ENCODE measurements around the gene ZNF610.

ZNF610 gene

DNA sequence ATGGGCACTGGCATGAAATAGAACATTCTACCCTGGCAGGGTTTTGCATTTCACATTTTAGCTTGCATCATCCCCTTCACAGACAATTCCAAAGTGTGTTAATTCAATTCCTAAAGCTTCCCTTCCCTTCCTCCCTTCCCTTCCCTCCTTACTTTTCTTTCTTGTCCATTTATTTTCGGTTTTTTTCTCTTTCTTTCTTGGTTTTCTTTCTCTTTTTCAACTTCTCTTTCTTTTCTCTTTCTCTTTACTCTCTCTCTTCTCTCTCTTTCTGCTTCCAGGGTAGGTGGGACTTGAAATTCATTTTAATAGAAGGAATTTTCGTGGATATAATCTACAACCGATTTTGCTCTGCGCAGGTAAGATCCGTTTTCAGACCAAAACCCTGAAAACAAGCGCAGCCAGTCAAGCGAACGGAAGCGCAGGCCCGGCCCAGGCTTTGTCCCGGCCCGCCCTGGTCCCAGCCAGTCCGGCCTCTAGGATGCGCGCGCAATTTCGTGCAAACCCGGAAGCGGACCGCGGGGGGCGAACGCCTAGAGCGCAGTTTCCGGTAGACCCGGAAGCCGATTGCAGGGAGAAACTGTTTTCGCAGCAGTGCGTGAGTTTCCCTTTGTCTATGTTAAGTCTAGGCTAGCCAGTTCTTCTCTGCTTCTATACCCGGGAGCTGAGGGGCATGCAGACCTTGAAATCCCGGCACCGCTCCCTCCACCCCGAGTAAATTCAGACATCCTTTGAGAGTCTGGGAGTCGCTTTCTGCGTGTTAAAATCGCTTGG lies 61.5 kb downstream of the ZNF610 start, which contains the start of gene ZNF528:
ZNF528 (plus strand) TSS at position 540 of the 771 bp plus-strand sequence. CDS start 4,165 bp downstream, outside the sequence.
- DNase-seq (ENCODE audit: low spot score), result peak; percentile 93

DNA sequence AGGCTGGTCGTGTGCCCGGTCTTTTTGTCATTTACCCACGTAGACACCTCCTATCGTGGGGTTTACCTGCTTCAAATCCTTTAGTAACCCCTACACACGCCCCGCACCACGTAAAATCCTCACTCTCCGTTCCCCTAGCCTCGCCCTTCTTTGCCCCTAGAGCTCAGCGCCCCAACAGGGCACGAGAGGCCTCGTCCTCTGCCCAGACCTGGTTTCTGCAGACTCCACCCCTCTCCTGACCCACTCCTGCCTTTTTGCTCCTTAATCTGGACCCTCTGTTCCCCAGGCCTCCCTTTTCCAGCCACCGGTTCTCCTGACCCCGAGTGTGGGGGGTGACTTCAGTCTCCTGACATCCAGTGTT lies 62.0 kb downstream of the ZNF610 start:
- DNase-seq (ENCODE audit: low spot score), result no peak

- no peak for DNase-seq (ENCODE audit: low spot score)
Measured at GRCh38 chr19:52410276-52410675, 74.2 kb downstream of the ZNF610 start.

DNA sequence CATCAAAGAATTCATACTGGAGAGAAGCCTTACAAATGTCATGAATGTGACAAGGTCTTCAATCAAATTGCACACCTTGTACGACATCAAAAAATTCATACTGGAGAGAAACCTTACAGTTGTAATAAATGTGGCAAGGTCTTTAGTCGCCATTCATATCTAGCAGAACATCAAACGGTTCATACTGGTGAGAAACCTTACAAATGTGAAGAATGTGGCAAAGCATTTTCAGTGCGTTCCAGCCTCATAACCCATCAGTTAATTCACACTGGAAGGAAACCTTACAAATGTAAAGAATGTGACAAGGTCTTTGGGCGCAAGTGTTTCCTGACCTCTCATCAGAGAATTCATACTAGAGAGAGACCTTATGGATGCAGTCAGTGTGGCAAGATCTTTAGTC lies 79.7 kb downstream of the ZNF610 start:
- no peak for DNase-seq (ENCODE audit: low spot score)
